CD8-positive, alpha-beta memory T cell (primary cell): ENCODE data around the gene TSPEAR. TPM values are rescaled to one million over a fixed set of nuclear protein-coding genes. Genes with fewer than 3 reads are reported as not detected.

Experiments
- CTCF ChIA-PET: fragments of 350-600 bp; sonication (Branson Sonifier 250); formaldehyde crosslinking; loops from one replicate; lab custom pipeline; 2021; ENCODE audit warnings: antibody characterized with exemption; lab: Charles Lee
- POLR2A ChIA-PET: fragments of 350-600 bp; sonication (Branson Sonifier 250); formaldehyde crosslinking; loops from one replicate; lab custom pipeline; 2021; ENCODE audit warnings: antibody characterized with exemption; lab: Charles Lee
- DNase-seq, 5 donors: peaks; one replicate each; pipeline versions ENCODE4 v3.0.0 to v3.0.0-alpha.2; 2020 to 2022; ENCODE audit warnings: mixed read lengths in 1 of 5
- H3K27ac ChIP-seq: one replicate; pipeline ENCODE4 v1.7.0; 2013; ENCODE audit warnings: low read depth, mild to moderate bottlenecking, low read length, moderate library complexity
- H3K27me3 ChIP-seq: 2 replicates; pipeline ENCODE4 v1.7.0; 2013; ENCODE audit warnings: low read length, mild to moderate bottlenecking; ENCODE audit not compliant: insufficient read depth, poor library complexity, severe bottlenecking
- H3K36me3 ChIP-seq: 2 replicates; pipeline ENCODE4 v1.7.0; 2013; ENCODE audit warnings: mild to moderate bottlenecking, low read length, moderate library complexity; ENCODE audit not compliant: insufficient read depth
- H3K4me1 ChIP-seq: 2 replicates; pipeline ENCODE4 v1.7.0; 2013; ENCODE audit warnings: mild to moderate bottlenecking, low read length, moderate library complexity; ENCODE audit not compliant: insufficient read depth
- H3K4me3 ChIP-seq: 2 replicates; pipeline ENCODE4 v1.7.0; 2013; ENCODE audit warnings: mild to moderate bottlenecking, low read length
- H3K9me3 ChIP-seq: 2 replicates; pipeline ENCODE4 v1.7.0; 2013; ENCODE audit warnings: mild to moderate bottlenecking, low read length
- H3K27ac Mint-ChIP-seq, 8 donors: one replicate each; pipeline ENCODE4 v1.8.0; 2020 to 2021; ENCODE audit warnings: mixed read lengths in 8 of 8, mild to moderate bottlenecking in 6 of 8, inconsistent platforms in 3 of 8, moderate library complexity in 3 of 8
- H3K27me3 Mint-ChIP-seq, 2 donors: one replicate each; pipeline ENCODE4 v1.8.0; 2020 to 2021; ENCODE audit warnings: mixed read lengths in 2 of 2, mild to moderate bottlenecking in 1 of 2, moderate library complexity in 1 of 2
- H3K36me3 Mint-ChIP-seq, 3 donors: one replicate each; pipeline ENCODE4 v1.8.0; 2020 to 2021; ENCODE audit warnings: mixed read lengths in 3 of 3, inconsistent platforms in 1 of 3, mild to moderate bottlenecking in 1 of 3
- H3K4me1 Mint-ChIP-seq, 3 donors: one replicate each; pipeline ENCODE4 v1.8.0; 2020 to 2021; ENCODE audit warnings: mixed read lengths in 3 of 3, inconsistent platforms in 1 of 3, mild to moderate bottlenecking in 1 of 3
- H3K4me3 Mint-ChIP-seq, 7 donors: one replicate each; pipeline ENCODE4 v1.8.0; 2020 to 2021; ENCODE audit warnings: mixed read lengths in 7 of 7, mild to moderate bottlenecking in 6 of 7, moderate library complexity in 4 of 7, inconsistent platforms in 2 of 7
- H3K9me3 Mint-ChIP-seq, 5 donors: one replicate each; pipeline ENCODE4 v1.8.0; 2020 to 2022; ENCODE audit warnings: mixed read lengths in 5 of 5, mild to moderate bottlenecking in 3 of 5, moderate library complexity in 2 of 5, inconsistent platforms in 1 of 5
- polyA plus RNA-seq: library from polyadenylated mRNA; unstranded; fragments of 300-500 nt; fragmentation: Illumina TruSeq; gene quantifications from one replicate; pipeline ENCODE4 v1.2.3, GENCODE V29; 2021
- total RNA-seq, 2 experiments: library from RNA; stranded (reverse); gene quantifications; one replicate each; pipeline ENCODE4 v1.2.3, GENCODE V29; 2021

The TSPEAR gene
- total and polyA plus RNA-seq, 3 experiments from 2014 or later, result 0.05 TPM; not detected in 2

DNA sequence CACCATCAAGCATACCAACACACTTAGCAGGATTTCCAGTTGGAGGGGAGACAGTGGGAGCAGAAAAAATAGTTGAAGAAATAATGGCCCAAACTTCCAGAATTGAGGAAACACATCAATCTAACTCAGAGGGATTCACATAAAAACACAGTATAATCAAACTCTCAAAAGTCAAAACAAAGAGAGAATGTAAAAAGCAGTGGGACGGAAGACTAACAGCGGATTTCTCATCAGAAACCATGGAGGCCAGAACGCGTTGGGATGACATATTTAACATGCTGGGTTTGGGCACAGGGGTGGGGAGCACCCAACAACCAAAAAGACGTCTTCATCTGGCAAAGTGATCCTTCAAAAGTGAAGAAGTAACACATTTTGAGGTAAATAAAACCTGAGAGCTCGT lies 91.5 kb downstream of the TSPEAR start:
- Mint-ChIP-seq H3K27me3 (no peaks in the 10 kb centered on the region), H3K27ac (peak overlapping the region in 7 of 8 donors; percentile 44 to 95 (median 91)), H3K4me3 (peak overlapping the region in 3 of 7 donors; percentile 18 to 44 (median 20)), H3K9me3 (peaks cover 30 to 49% (median 45%) of the 10 kb centered on the region in 5 donors), H3K4me1 (peaks cover 47 to 60% (median 56%) of the 10 kb centered on the region in 3 donors), H3K36me3 (peaks cover 15 to 48% (median 21%) of the 10 kb centered on the region in 3 donors)
- Histone ChIP-seq H3K27ac (no peak overlapping the region), H3K27me3 (no peaks in the 10 kb centered on the region), H3K4me1 (peaks cover 47% of the 10 kb centered on the region), H3K9me3 (peaks cover 7% of the 10 kb centered on the region), H3K36me3 (no peaks in the 10 kb centered on the region), H3K4me3 (no peak overlapping the region)
- DNase-seq, result no peak
- CTCF ChIA-PET, result interaction anchor here (1.3 to 3.1 kb wide), 5 partner anchors 18 to 110 kb away, joined by 3 to 14 read pairs (median 5); partner anchors contain the start of genes KRTAP10-10 and KRTAP12-3
- POLR2A ChIA-PET, result interaction anchor here (1.9 kb wide), 1 partner anchor 38 kb away, joined by 23 read pairs; the partner anchor contains the start of gene KRTAP12-3

DNA sequence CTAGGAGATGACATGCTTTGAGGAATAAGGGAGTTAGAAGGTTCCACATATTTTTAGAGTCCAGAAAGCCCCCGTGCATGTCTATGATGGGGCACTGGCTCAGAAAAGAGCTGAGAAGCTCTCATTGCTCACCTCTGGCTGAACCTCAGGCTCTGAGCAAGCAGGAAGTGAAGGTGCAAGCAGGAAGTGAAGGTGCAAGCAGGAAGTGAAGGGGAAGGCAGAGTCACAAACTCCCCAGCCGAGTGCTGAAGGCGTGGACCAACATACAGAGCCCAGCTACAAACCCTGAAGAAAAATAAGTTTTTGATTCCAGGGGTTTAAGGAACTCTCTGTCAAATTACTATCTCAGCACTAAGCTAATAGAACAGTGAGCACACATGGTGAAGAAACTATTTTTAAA lies 92.5 kb downstream of the TSPEAR start:
- Histone ChIP-seq H3K4me1 (peaks cover 47% of the 10 kb centered on the region), H3K4me3 (peak overlapping the region; percentile 5), H3K27me3 (no peaks in the 10 kb centered on the region), H3K9me3 (peaks cover 7% of the 10 kb centered on the region), H3K27ac (peak overlapping the region; percentile 57), H3K36me3 (no peaks in the 10 kb centered on the region)
- CTCF ChIA-PET, result interaction anchor here (0.7 to 3.1 kb wide), 10 partner anchors 11 to 175 kb away, joined by 3 to 14 read pairs (median 4); partner anchors contain the start of genes KRTAP10-10, KRTAP10-5 and KRTAP12-3
- Mint-ChIP-seq H3K36me3 (peaks cover 13 to 40% (median 21%) of the 10 kb centered on the region in 3 donors), H3K4me3 (peak overlapping the region; percentile 16 to 86 (median 73)), H3K27ac (peak overlapping the region; percentile 70 to 95 (median 91)), H3K4me1 (peaks cover 45 to 64% (median 54%) of the 10 kb centered on the region in 3 donors), H3K9me3 (peaks cover 29 to 41% (median 37%) of the 10 kb centered on the region in 5 donors), H3K27me3 (peaks cover 0 to 2% of the 10 kb centered on the region in 2 donors)
- POLR2A ChIA-PET, result interaction anchor here (1.2 to 1.9 kb wide), 2 partner anchors 35 to 39 kb away, joined by 4 to 23 read pairs; partner anchors contain the start of gene KRTAP12-3
- DNase-seq, result peak; percentile 20 to 81 (median 70)

DNA sequence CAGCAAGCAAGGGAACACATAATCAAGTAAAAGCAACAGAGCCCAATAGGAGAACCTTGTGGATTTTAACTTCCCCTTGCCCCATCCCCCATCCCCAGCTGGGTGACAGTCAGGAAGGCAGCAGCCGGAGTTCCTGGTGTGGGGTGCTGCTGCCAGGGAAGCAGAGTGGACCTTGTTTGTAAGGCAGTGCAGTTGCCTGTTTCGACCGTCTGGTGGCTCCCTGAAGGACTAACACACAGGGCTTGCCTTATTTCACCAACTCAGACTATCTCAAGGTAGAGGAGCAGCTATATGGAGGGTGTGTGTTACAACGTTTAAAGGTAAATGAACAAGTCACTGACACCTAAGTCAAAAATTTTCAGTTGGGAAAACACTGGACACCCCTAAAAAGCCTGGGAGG lies 92.9 kb downstream of the TSPEAR start:
- Mint-ChIP-seq H3K27me3 (peaks cover 0 to 2% of the 10 kb centered on the region in 2 donors), H3K4me1 (peaks cover 44 to 62% (median 54%) of the 10 kb centered on the region in 3 donors), H3K27ac (peak overlapping the region; percentile 70 to 95 (median 91)), H3K9me3 (peaks cover 25 to 37% (median 33%) of the 10 kb centered on the region in 5 donors), H3K36me3 (peaks cover 12 to 36% (median 19%) of the 10 kb centered on the region in 3 donors), H3K4me3 (peak overlapping the region; percentile 16 to 86 (median 73))
- H3K4me1 ChIP-seq, result peaks cover 47% of the 10 kb centered on the region
- ChIA-PET CTCF (interaction anchor here (0.7 to 3.1 kb wide), 10 partner anchors 12 to 175 kb away, joined by 3 to 14 read pairs (median 4); partner anchors contain the start of genes KRTAP10-10, KRTAP10-5 and KRTAP12-3), POLR2A (interaction anchor here (0.6 to 1.9 kb wide), 3 partner anchors 35 to 137 kb away, joined by 4 to 23 read pairs (median 4); partner anchors contain the start of gene KRTAP12-3)
- peak overlapping the region; percentile 57 for H3K27ac ChIP-seq
- no peaks in the 10 kb centered on the region for H3K36me3 ChIP-seq
- H3K4me3 ChIP-seq, result peak overlapping the region; percentile 5
- peaks cover 6% of the 10 kb centered on the region for H3K9me3 ChIP-seq
- H3K27me3 ChIP-seq, result no peaks in the 10 kb centered on the region
- DNase-seq, result no peak

DNA sequence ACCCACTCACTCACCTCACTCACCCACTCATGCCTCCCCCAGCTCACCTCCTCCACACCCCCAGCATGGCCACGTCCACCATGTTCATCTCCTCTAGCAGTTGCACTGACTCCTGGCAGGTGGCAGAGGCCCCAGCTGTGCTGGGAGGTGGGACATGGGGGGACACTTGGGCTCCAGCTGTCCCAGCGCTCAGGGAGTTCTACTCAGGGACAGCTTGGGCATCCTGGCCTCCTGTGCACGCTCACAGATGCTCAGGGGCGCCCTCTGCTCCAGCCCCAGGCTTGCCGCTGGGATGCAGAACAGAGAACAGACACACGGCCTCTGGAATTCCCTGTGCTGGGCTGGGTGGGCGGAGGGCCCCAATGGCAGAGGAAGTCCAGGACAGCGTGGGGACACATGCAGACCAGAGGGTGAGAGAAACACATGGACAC lies 94.3 kb downstream of the TSPEAR start:
- ChIA-PET POLR2A (no interaction called here), CTCF (interaction anchor here (3.1 kb wide), 1 partner anchor 107 kb away, joined by 14 read pairs; no protein-coding TSS in a partner anchor)
- no peak overlapping the region for H3K4me3 ChIP-seq
- Mint-ChIP-seq H3K4me3 (peak overlapping the region in 2 of 7 donors; percentile 20 to 78), H3K27ac (peak overlapping the region in 5 of 8 donors; percentile 33 to 83 (median 39)), H3K36me3 (peaks cover 10 to 25% (median 17%) of the 10 kb centered on the region in 3 donors), H3K9me3 (peaks cover 18 to 27% (median 24%) of the 10 kb centered on the region in 5 donors), H3K4me1 (peaks cover 42 to 59% (median 54%) of the 10 kb centered on the region in 3 donors), H3K27me3 (peaks cover 0 to 2% of the 10 kb centered on the region in 2 donors)
- peaks cover 47% of the 10 kb centered on the region for H3K4me1 ChIP-seq
- no peaks in the 10 kb centered on the region for H3K9me3 ChIP-seq
- H3K27me3 ChIP-seq, result no peaks in the 10 kb centered on the region
- no peaks in the 10 kb centered on the region for H3K36me3 ChIP-seq
- no peak overlapping the region for H3K27ac ChIP-seq
- DNase-seq, result no peak

DNA sequence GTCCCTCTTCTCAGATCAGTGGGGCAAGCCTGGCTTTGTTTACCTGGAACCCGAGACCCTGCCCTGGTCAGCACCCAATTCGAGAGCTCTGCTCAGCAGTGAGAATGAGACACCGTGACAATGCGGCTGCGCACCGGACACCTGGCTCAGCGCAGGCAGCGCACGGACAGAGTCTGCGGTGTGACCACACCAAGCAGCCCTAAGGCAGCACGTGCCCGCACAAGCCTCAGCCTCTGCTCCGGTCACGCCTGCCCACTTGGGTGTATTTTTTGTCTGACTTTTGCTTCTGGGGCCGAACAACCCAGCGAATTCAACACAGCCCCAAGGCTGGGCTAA lies 94.8 kb downstream of the TSPEAR start:
- Histone ChIP-seq H3K9me3 (peaks cover 3% of the 10 kb centered on the region), H3K27me3 (no peaks in the 10 kb centered on the region), H3K4me3 (no peak overlapping the region), H3K4me1 (peaks cover 47% of the 10 kb centered on the region), H3K36me3 (no peaks in the 10 kb centered on the region), H3K27ac (no peak overlapping the region)
- ChIA-PET POLR2A (no interaction called here), CTCF (no interaction called here)
- Mint-ChIP-seq H3K27ac (peak overlapping the region in 2 of 8 donors; percentile 24 to 66), H3K27me3 (peaks cover 0 to 2% of the 10 kb centered on the region in 2 donors), H3K4me3 (no peak overlapping the region), H3K4me1 (peaks cover 42 to 59% (median 54%) of the 10 kb centered on the region in 3 donors), H3K36me3 (peaks cover 10 to 22% (median 17%) of the 10 kb centered on the region in 3 donors), H3K9me3 (peaks cover 18 to 26% (median 22%) of the 10 kb centered on the region in 5 donors)
- no peak for DNase-seq

DNA sequence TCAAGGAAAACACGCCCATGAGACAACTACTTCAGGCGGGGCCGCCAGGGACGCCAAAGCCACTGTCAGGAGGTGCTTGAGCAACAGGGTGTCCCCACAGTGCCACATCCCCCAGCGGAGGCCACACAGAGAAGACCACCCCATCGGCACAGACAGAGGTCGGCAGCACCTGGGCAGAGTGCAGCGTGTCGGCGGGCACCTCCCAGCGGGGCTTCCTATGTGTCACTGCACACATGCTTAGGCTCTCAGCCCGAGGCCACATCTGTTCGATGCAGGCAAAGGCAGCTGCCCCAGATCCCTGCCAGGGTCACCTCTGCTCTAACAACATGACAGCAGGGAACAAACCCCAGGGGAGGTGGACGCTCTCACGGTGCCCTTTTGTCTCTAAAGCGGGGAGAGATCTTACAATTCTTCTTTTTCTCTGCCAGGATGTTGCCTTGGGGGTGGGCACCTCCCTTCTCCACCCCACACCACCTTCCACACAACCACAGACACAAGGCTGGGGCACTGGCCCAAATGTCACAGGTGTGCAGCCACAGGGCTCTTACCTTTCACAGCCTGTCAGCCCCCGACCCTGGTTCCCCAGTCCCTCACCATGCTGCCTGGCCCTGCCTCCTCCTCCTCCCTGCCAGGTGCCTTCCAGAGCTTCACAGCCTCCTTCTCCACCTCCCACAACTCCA lies 95.3 kb downstream of the TSPEAR start:
- Mint-ChIP-seq H3K27me3 (peaks cover 0 to 2% of the 10 kb centered on the region in 2 donors), H3K36me3 (peaks cover 10 to 26% (median 20%) of the 10 kb centered on the region in 3 donors), H3K4me1 (peaks cover 42 to 59% (median 54%) of the 10 kb centered on the region in 3 donors), H3K4me3 (peak overlapping the region in 1 of 7 donors; percentile 72), H3K27ac (peak overlapping the region in 5 of 8 donors; percentile 17 to 75 (median 45)), H3K9me3 (peaks cover 18 to 29% (median 26%) of the 10 kb centered on the region in 5 donors)
- no peaks in the 10 kb centered on the region for H3K27me3 ChIP-seq
- POLR2A ChIA-PET, result no interaction called here
- H3K9me3 ChIP-seq, result peaks cover 4% of the 10 kb centered on the region
- no peaks in the 10 kb centered on the region for H3K36me3 ChIP-seq
- peaks cover 47% of the 10 kb centered on the region for H3K4me1 ChIP-seq
- CTCF ChIA-PET, result no interaction called here
- H3K4me3 ChIP-seq, result no peak overlapping the region
- DNase-seq, result peak in 1 of 5 donors; percentile 18
- no peak overlapping the region for H3K27ac ChIP-seq

DNA sequence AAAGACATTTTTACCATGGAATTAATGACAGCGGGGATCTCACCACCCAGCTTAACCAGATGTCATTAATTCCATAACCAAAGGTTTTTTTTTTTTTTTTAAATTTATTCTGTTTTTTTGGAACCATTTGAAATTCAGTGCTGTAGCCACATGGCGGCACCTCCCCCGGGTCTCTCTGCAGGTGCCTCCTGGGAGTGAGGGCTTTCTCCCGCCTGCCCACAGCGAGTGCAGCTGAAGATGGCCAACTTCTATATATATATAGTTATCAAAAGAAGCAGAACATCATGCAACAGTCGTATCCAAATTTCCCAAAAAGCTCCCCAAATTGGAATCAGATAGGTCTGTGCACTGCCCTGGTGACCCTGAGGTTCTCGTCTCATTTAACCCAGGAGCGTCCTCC lies 95.9 kb downstream of the TSPEAR start:
- H3K9me3 Mint-ChIP-seq, result peaks cover 13 to 27% (median 25%) of the 10 kb centered on the region in 5 donors
- DNase-seq, result no peak
- peaks cover 47% of the 10 kb centered on the region for H3K4me1 ChIP-seq
- H3K4me3 ChIP-seq, result no peak overlapping the region
- peaks cover 0 to 2% of the 10 kb centered on the region in 2 donors for H3K27me3 Mint-ChIP-seq
- no peak overlapping the region for H3K4me3 Mint-ChIP-seq
- H3K4me1 Mint-ChIP-seq, result peaks cover 40 to 55% (median 51%) of the 10 kb centered on the region in 3 donors
- H3K27ac ChIP-seq, result no peak overlapping the region
- H3K36me3 Mint-ChIP-seq, result peaks cover 9 to 24% (median 16%) of the 10 kb centered on the region in 3 donors
- peaks cover 4% of the 10 kb centered on the region for H3K9me3 ChIP-seq
- H3K36me3 ChIP-seq, result no peaks in the 10 kb centered on the region
- ChIA-PET CTCF (no interaction called here), POLR2A (no interaction called here)
- peak overlapping the region in 2 of 8 donors; percentile 17 to 75 for H3K27ac Mint-ChIP-seq
- H3K27me3 ChIP-seq, result no peaks in the 10 kb centered on the region
